PC-3 (cell line): ENCODE measurements around the gene PDE3B.

ENCODE experiments used
- CTCF ChIP-seq: fragments of 300-600 bp; sonication (generic); conservative IDR thresholded peaks from 2 replicates; pipeline ENCODE4 v1.5.1; 2017; ENCODE audit warnings: antibody characterized with exemption, low read depth, mild to moderate bottlenecking, low read length
- EZH2 ChIP-seq: fragments of 300-600 bp; sonication (generic); IDR thresholded peaks from one replicate; pipeline ENCODE4 v1.6.1; 2017; ENCODE audit warnings: antibody characterized with exemption, mild to moderate bottlenecking, low read length; ENCODE audit not compliant: unreplicated experiment
- EZH2phosphoT487 ChIP-seq: fragments of 300-600 bp; sonication (generic); IDR thresholded peaks from 2 replicates; pipeline ENCODE4 v1.6.1; 2018; ENCODE audit warnings: mild to moderate bottlenecking, antibody characterized with exemption, low read length, borderline replicate concordance

GRCh38 chr11:14653090-14653489, 9.5 kb downstream of the PDE3B start:
- TF ChIP-seq CTCF = no peak
- no peak for TF ChIP-seq EZH2
- TF ChIP-seq EZH2phosphoT487 = no peak
